Activated T-helper 2 cell treated with anti-CD3 and anti-CD28 coated beads, Interferon-gamma antibody, Interleukin-2, Interleukin-4, amounts not matched to agents 10 μg/mL and 5 μg/mL and 100 μg/mL, durations not matched to agents 14 hours and 24 hours and 36 hours (primary cell): ENCODE measurements around the gene PCDH10. TPM values are rescaled to one million over a fixed set of nuclear protein-coding genes. Genes with fewer than 3 reads are reported as not detected.

Experiments used
- DNase-seq: peaks from one replicate; pipeline ENCODE4 v3.0.0; 2021; ENCODE audit warnings: low spot score
- H3K27ac Mint-ChIP-seq: one replicate; pipeline ENCODE4 v1.8.0; 2021; ENCODE audit warnings: mixed read lengths
- H3K27me3 Mint-ChIP-seq: one replicate; pipeline ENCODE4 v1.8.0; 2021; ENCODE audit warnings: low read depth, mixed read lengths
- H3K36me3 Mint-ChIP-seq: one replicate; pipeline ENCODE4 v1.8.0; 2021; ENCODE audit warnings: low read depth, mixed read lengths
- H3K4me1 Mint-ChIP-seq: one replicate; pipeline ENCODE4 v1.8.0; 2021; ENCODE audit warnings: low read depth, mixed read lengths
- H3K4me3 Mint-ChIP-seq: one replicate; pipeline ENCODE4 v1.8.0; 2021; ENCODE audit warnings: low read depth, mild to moderate bottlenecking, moderate library complexity, mixed read lengths
- H3K9me3 Mint-ChIP-seq: one replicate; pipeline ENCODE4 v1.8.0; 2021; ENCODE audit warnings: mixed read lengths
- intact Hi-C: fragments of 100-400 bp; cut with micrococcal nuclease; formaldehyde crosslinking; loops from one replicate; pipeline ENCODE4 v1.15.1; 2023
- total RNA-seq: library from RNA; stranded (reverse); gene quantifications from 2 replicates; pipeline ENCODE4 v1.2.3, GENCODE V29; 2022

The PCDH10 gene
- total RNA-seq, 1 donor from 2014 or later, result 0.09 TPM

DNA sequence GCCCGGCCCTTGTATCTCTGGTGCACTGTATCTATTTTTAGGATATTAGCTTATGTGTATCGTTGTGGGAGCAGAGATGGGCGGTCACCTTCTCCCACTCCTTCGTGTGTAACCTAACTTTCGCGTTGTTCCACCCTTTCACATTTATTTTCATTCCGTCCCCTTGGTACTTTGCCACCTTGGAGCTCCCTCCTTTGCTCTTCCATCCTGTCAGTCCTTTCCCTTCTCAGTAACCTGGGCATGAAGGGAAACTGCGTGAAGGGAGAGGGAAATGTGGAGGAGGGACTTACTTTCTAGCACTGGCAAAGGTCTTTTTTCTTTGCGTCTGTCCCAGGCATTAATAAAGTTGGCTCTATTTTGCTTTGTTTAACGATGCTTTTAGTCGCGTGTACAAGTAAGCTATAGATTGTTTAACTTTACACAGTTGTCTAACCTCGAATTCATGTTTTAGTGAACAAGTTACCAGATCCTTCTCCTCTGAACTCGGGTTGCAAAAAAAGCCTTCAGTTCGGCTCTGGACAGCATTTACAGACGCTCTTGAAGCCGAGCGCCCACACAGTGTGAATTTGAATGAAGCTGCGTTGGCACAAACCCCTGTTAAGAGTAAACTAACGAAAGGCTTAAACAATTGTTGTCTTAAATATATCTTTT, 3.9 kb downstream of the PCDH10 start:
- H3K4me3 Mint-ChIP-seq, result no peak overlapping the region
- H3K4me1 Mint-ChIP-seq, result peaks cover 15% of the 10 kb centered on the region
- H3K27ac Mint-ChIP-seq, result no peak overlapping the region
- no peak for DNase-seq
- H3K27me3 Mint-ChIP-seq, result peaks cover 58% of the 10 kb centered on the region
- intact Hi-C loops, result no loop called here
- H3K9me3 Mint-ChIP-seq, result no peaks in the 10 kb centered on the region
- H3K36me3 Mint-ChIP-seq, result no peaks in the 10 kb centered on the region

DNA sequence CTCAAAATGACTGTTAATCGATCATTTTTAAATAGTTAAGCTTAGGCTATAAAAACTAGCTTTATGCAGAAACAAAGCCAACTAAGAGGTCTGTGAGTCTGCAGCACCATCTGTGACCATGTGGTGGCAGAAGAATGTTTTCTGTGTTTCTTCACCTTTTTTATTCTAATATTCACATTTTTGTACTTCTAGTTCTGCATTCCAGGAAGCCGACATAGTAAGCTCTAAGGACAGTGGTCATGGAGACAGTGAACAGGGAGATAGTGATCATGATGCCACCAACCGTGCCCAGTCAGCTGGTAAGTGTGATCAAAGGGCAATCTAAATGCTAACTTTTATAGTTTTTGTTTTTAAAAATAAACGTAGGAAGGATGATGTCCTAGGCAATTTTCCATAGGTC, 5.6 kb downstream of the PCDH10 start:
- Mint-ChIP-seq H3K27me3 (peaks cover 40% of the 10 kb centered on the region), H3K4me3 (no peak overlapping the region), H3K36me3 (no peaks in the 10 kb centered on the region), H3K27ac (no peak overlapping the region), H3K4me1 (peaks cover 5% of the 10 kb centered on the region), H3K9me3 (no peaks in the 10 kb centered on the region)
- intact Hi-C loops, result no loop called here
- no peak for DNase-seq

DNA sequence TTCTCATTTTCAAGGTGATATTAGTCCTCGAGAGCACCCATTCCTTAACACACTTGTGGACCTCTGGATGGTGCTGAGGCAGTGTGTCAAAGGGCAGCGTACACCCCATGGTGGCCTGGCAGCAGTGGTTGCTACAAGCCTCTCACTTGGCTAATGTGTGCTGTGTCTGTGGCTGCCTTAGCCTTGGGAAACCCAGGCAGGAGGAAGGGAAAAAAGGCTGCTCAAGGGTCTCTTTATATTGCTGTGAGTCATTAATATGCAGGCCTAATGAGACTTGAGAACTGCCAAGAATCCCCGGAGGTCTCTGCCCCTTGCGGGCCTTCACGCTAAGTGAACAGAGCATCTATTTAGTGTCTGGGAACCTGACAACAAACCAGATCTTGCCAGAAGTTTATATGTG, 7.0 kb downstream of the PCDH10 start:
- no peak overlapping the region for H3K27ac Mint-ChIP-seq
- H3K9me3 Mint-ChIP-seq, result no peaks in the 10 kb centered on the region
- H3K4me3 Mint-ChIP-seq, result no peak overlapping the region
- no peaks in the 10 kb centered on the region for H3K36me3 Mint-ChIP-seq
- intact Hi-C loops, result no loop called here
- peaks cover 28% of the 10 kb centered on the region for H3K27me3 Mint-ChIP-seq
- peaks cover 5% of the 10 kb centered on the region for H3K4me1 Mint-ChIP-seq
- DNase-seq, result no peak

DNA sequence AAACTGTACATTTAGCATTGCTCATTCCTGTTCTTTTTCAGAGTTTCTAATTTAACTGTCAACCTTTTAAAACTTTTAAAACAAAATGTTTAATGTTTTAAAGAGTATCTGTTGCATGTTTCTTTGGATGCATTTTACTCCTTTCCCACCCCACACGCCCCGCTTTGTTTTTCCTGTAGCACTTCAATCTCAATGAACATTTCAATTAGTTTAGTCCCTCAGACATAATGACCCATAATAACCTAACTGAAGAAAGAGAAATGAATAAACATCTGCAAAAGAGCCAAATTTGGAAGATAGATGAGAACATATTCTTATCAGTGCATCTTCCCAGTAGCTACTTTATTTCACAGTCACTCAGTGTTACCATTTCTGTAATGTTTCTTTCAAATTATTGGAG, 7.5 kb downstream of the PCDH10 start:
- intact Hi-C loops, result no loop called here
- Mint-ChIP-seq H3K9me3 (no peaks in the 10 kb centered on the region), H3K27ac (no peak overlapping the region), H3K4me3 (no peak overlapping the region), H3K27me3 (peaks cover 23% of the 10 kb centered on the region), H3K4me1 (peaks cover 5% of the 10 kb centered on the region), H3K36me3 (no peaks in the 10 kb centered on the region)
- no peak for DNase-seq

DNA sequence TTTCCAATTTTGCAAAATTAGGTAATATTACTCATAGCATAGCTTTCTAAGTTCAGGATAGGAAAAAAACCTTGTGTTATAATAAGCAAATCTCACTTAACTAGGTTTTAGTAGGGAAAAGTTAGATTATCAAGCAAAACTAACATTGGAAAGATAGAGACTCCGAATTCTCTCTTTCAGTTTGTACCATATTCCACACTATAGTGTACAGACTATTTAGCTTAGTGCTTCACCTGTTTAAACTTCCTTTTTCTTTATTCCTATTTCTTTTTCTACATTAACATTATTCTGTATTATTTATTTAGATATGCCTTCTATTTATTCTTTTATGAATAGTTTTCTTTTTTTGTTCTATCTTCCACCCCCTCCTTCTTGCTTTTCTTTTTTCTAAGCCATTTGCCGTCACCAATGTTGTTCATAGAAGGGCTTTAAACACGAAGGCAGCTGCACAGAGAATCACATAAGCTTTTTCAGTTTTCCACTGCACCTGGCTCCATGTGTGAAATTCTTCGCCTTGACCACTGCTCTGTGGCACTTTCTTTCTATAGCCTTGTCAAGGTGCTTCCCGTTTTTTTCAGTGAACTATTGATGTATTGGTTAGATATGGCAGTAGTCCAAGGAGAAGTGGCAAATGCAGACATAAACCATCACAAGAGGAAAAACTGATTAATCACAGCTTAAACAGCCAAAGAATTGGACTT, 8.5 kb downstream of the PCDH10 start:
- Mint-ChIP-seq H3K4me3 (no peak overlapping the region), H3K27me3 (peaks cover 17% of the 10 kb centered on the region), H3K36me3 (no peaks in the 10 kb centered on the region), H3K27ac (no peak overlapping the region), H3K4me1 (peaks cover 3% of the 10 kb centered on the region), H3K9me3 (no peaks in the 10 kb centered on the region)
- no peak for DNase-seq
- intact Hi-C loops, result no loop called here

DNA sequence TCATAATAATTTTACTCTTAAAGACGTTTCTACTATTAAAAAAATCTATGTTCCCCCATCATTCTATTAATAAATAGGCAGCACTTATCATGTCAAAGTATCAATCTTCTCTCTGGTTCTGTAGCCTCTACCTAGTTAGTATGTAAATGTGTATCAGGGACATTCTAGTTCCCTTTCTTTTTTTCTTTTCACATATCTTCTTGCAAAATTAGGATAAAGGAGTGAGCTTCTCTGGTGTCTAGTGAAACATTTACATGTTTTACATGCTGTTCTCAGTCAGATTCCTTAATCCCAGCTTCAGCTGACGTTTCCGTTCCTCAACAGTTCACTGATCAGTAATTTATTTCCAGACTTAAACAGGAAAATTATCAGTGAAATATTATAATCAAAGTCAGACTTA, 11.8 kb downstream of the PCDH10 start:
- intact Hi-C loops, result no loop called here
- no peak for DNase-seq
- Mint-ChIP-seq H3K4me3 (no peak overlapping the region), H3K27me3 (no peaks in the 10 kb centered on the region), H3K9me3 (no peaks in the 10 kb centered on the region), H3K27ac (no peak overlapping the region), H3K36me3 (no peaks in the 10 kb centered on the region), H3K4me1 (no peaks in the 10 kb centered on the region)

DNA sequence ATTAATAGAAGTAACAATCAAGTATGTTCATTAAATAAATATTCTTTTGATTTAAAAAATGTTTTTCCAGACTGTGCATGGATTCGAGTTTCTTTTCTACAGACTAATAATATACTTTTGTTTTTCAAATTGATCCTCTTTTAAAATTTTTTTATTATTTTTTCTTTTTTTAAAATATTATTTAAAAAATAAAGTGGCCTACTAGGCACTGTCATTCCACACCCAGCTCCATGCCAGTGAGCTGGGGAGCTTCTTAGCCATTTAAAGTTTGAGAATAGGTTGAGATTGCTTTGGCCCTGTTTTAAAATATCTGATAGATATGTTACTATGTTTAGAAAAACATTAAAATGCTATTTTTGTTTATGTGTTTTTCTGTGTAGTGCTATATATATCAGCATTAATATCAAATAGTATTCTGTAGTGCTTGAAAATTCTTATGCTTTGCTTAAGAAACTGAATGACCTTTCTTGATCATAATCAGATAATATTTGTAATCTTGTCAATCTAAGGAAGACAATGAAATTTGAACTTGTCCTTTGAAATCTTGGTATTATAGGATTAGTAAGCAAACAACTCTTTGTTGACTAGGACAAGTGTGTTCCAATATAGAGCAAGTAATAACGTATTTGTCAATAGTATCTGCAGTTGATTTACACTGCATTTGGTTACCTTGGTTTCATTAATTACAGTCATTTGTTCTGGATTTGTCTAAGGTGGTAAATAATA, 12.6 kb downstream of the PCDH10 start:
- Mint-ChIP-seq H3K4me3 (no peak overlapping the region), H3K27me3 (no peaks in the 10 kb centered on the region), H3K9me3 (no peaks in the 10 kb centered on the region), H3K4me1 (no peaks in the 10 kb centered on the region), H3K27ac (no peak overlapping the region), H3K36me3 (no peaks in the 10 kb centered on the region)
- DNase-seq, result no peak
- intact Hi-C loops, result no loop called here

DNA sequence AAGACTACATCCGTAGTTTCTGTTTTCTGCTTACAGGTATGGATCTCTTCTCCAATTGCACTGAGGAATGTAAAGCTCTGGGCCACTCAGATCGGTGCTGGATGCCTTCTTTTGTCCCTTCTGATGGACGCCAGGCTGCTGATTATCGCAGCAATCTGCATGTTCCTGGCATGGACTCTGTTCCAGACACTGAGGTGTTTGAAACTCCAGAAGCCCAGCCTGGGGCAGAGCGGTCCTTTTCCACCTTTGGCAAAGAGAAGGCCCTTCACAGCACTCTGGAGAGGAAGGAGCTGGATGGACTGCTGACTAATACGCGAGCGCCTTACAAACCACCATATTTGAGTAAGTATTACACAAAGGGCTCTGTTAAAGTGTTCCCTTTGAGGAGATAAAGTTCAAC, 13.8 kb downstream of the PCDH10 start:
- H3K27ac Mint-ChIP-seq, result no peak overlapping the region
- H3K4me3 Mint-ChIP-seq, result no peak overlapping the region
- intact Hi-C loops, result no loop called here
- DNase-seq, result no peak
- H3K4me1 Mint-ChIP-seq, result no peaks in the 10 kb centered on the region
- no peaks in the 10 kb centered on the region for H3K9me3 Mint-ChIP-seq
- no peaks in the 10 kb centered on the region for H3K27me3 Mint-ChIP-seq
- H3K36me3 Mint-ChIP-seq, result no peaks in the 10 kb centered on the region

DNA sequence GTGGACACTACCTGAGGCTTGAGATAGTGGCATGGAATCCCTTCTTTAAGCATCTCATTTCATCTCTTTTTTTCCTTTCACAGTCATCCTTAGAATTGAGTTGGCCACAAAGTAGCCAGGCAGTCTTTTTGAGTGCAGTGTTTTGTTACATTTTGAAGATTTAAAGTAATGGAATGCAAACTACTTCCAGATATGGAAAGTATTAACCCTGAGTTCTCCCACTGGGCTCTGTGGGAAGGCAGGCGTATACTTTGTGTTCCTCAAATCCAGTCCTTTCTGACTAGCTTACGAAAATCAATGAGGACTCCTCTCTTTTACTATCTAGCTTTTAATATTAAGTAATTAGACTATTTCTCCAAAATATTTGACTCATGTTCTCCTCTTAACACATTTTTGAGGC, 29.9 kb downstream of the PCDH10 start:
- no peaks in the 10 kb centered on the region for H3K36me3 Mint-ChIP-seq
- no peak for DNase-seq
- no peaks in the 10 kb centered on the region for H3K27me3 Mint-ChIP-seq
- H3K27ac Mint-ChIP-seq, result no peak overlapping the region
- H3K4me3 Mint-ChIP-seq, result no peak overlapping the region
- no peaks in the 10 kb centered on the region for H3K9me3 Mint-ChIP-seq
- no peaks in the 10 kb centered on the region for H3K4me1 Mint-ChIP-seq
- intact Hi-C loops, result no loop called here

DNA sequence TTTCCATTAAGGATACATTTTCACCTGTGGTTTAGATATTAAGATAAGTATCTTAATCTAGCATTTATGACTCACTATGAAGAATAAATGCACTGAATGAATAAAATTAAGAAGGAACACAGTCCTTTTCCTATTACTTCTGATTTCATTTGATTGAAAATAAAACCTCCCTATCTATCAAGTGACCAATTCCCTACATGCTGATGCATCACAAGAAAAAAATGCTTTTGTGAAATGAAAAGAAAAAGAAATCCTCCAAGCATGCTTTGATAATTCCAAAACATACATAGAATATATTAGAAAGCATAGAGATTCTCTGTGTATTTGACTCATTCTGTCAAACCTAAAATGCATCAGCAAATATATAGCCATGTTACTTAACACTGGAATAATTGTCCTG, 37.1 kb downstream of the PCDH10 start:
- no peaks in the 10 kb centered on the region for H3K27me3 Mint-ChIP-seq
- no peaks in the 10 kb centered on the region for H3K4me1 Mint-ChIP-seq
- intact Hi-C loops, result no loop called here
- no peaks in the 10 kb centered on the region for H3K36me3 Mint-ChIP-seq
- DNase-seq, result no peak
- H3K9me3 Mint-ChIP-seq, result no peaks in the 10 kb centered on the region
- no peak overlapping the region for H3K27ac Mint-ChIP-seq
- no peak overlapping the region for H3K4me3 Mint-ChIP-seq

DNA sequence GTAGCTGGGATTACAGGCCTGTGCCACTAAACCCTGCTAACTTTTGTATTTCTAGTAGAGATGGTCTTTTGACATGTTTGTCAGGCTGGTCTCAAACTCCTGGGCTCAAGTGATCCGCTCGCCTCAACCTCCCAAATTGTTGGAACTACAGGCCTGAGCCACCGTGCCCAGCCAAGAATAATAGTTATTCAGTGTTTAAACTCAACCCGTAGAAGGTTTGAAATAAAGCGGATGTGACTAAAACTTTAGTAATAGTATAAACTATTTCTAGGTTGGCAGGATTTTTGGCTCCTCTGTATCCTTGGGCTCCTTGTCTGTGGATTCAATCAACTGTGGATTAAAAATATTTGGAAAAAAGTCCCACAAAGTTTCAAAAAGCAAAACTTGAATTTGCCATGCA, 37.8 kb downstream of the PCDH10 start:
- Mint-ChIP-seq H3K4me1 (no peaks in the 10 kb centered on the region), H3K27me3 (no peaks in the 10 kb centered on the region), H3K36me3 (no peaks in the 10 kb centered on the region), H3K4me3 (no peak overlapping the region), H3K9me3 (no peaks in the 10 kb centered on the region), H3K27ac (no peak overlapping the region)
- intact Hi-C loops, result no loop called here
- DNase-seq, result no peak

DNA sequence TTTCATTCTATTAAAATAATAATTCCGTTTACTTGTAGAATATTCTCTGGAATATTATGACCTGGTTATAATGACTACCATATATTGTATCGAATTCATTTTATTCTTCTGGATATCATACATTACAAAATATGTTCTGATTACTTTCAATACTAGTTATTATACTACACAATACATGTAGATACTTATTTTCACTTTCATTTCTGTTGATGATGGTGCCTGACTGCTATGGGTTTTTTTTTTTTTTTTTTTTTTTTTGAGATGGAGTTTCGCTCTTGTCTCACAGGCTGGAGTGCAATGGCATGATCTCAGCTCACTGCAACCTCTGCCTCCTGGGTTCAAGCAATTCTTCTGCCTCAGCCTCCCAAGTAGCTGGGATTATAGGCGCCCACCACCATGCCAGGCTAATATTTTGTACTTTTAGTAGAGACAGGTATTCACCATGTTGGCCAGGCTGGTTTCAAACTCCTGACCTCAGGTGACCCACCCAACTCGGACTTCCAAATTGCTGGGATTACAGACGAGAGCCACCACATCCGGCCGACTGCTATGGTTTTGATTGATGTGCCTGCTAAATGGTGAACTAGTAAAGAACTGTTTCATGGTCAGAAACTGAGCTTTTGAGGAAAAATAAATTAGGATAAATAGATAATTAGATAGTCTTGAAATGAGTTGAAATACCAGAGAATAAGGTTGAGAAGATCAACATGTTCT, 39.5 kb downstream of the PCDH10 start:
- H3K4me1 Mint-ChIP-seq, result no peaks in the 10 kb centered on the region
- no peak overlapping the region for H3K4me3 Mint-ChIP-seq
- H3K36me3 Mint-ChIP-seq, result no peaks in the 10 kb centered on the region
- intact Hi-C loops, result no loop called here
- H3K27me3 Mint-ChIP-seq, result no peaks in the 10 kb centered on the region
- no peaks in the 10 kb centered on the region for H3K9me3 Mint-ChIP-seq
- no peak overlapping the region for H3K27ac Mint-ChIP-seq
- no peak for DNase-seq

DNA sequence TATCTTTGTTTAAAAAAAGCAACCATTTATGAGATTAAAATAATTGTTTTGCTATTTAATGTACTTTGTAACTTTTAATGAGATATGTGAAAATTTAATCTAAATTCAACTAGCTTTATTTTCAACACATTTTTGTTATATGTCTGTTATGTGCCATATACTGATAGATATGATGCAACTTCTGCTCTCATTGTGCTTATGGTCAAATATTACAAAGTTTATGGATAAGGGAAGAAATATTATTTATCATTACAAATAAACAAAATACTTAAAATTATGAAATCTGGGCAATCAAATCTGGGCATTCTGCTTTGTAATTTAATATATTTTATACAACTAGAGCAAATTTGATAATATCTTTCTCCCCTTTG, 40.0 kb downstream of the PCDH10 start:
- Mint-ChIP-seq H3K27me3 (no peaks in the 10 kb centered on the region), H3K4me3 (no peak overlapping the region), H3K9me3 (no peaks in the 10 kb centered on the region), H3K27ac (no peak overlapping the region), H3K36me3 (no peaks in the 10 kb centered on the region), H3K4me1 (no peaks in the 10 kb centered on the region)
- DNase-seq, result no peak
- intact Hi-C loops, result no loop called here
